ENCODE measurements around the gene TRIM2.
A peak's percentile ranks its signal among the peaks of the same experiment; 100 is the strongest.

The TRIM2 gene

DNA sequence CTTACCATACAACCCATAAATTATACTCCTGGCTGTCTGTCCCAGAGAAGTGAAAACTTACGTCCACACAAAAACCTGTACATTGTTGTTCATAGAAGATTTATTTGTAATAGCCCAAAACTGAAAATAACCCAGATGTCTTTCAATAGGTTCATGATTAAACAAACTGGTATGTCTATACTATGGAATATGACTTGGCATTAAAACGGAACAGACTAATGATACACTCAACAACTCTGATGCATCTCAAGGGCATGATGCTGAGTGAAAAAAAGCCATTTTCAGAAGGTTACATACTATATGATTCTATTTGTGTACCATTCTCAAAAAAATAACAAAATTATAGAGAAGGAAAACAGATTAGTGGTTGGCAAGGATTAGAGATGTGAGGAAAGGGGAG is 128.7 kb downstream of the TRIM2 start:
- DNase-seq (ENCODE audit: low spot score): no peak

DNA sequence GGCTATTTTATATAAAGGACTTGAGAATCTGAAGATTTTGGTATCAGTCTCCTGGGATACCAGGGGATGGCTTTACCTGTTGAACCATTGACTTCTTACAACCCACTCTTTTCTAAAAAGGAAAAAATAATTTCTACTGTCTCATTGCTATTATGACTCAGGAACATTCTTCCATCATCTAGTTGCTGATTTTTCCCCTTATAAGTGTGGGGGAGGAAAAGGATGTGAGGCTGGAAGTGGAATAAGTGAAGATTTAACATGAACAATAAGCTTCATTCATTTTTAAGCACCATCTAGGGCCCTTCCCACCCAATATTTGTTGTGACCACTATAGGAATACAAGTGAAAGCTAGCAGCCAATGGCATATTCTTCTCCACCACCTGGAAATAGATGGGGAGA is 129.6 kb downstream of the TRIM2 start:
- DNase-seq (ENCODE audit: low spot score): no peak

DNA sequence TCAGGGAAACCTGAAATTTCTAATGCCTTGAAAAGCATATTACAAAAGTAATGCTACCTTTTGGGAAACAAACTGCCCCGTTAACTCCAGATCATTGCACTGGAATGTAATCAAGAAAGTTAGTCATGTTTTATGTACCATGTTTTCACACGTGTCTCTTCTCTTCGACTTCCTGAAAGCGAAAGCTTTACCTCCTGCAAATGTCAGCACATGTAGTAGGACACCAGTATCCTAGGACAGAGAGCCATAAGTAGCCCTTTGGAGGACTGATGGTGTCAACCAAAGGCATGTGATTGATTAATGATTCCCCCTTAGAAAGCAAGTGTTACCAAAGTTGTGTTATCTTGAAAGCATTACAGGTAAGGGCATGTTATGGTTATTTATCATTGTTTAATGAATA is 131.4 kb downstream of the TRIM2 start:
- no peak for DNase-seq (ENCODE audit: low spot score)

DNA sequence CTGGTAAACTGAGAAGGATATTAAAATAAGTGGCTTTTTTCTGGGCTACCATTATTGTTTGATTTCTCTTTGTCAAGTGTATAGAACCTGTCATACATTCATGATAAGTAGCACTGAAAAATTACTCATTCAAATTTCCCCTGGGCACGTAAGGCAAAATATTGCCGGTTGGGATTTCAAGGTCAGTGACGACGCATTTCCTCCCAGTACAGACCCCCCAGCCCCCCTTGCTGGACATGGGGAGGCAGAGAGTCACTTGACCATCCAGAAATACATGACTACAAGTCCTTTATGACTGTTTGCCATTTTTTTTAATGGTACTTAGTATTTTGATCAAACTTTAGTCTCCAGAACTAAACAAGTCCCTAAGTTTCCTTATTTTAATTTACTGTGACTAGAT is 133.4 kb downstream of the TRIM2 start:
- no peak for DNase-seq (ENCODE audit: low spot score)

- no peak for DNase-seq (ENCODE audit: low spot score)
These were observed 137.4 kb downstream of the TRIM2 start for GRCh38 chr4:153341575-153342090.

GRCh38 chr4:153342751-153343552 is 138.7 kb downstream of the TRIM2 start:
- no peak for DNase-seq (ENCODE audit: low spot score)

DNA sequence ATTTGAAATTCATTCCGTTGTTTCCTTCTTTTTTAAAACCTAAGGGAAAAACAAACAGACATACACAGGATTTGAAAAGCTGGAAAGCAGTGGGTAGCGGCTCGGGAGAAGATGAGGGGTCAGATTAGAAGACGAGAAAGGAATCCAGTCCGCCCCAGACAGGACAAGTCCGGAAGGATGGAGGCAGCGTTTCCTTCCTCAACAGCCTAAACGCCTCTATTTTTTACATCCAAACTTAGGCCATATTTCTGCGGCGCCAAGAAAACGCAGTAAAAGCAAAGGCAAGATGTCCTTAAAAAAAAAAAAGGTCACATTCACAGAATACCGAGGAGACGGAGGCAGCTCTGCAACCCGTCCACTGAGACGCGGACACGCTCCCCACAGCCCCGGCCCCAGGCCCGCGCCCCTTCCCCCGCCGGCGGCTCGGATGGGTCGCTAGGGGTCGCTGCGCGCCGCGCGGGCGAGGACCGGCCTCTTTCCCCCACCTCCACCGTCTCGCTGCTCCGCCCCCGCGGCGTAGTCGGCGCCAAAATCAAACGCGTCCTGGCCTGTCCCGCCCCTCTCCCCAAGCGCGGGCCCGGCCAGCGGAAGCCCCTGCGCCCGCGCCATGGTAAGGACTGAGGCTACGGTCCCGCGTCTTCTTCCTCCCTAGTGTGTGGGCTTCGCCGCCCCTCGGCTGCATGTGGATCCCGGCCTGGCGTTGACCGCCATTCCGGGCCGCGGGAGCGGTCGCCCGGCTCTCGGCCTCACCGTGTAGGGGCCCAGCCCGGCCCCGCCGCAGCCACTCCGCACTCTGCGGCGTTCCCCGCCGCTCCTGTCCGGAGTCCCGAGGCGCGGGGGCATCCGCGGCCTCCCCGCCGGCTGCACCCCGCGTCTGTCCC is 140.1 kb downstream of the TRIM2 start, which contains the start of gene MND1:
Gene MND1, plus strand, starts transcription at position 558 of the 881 bp plus-strand sequence. Its CDS starts 50 bp downstream, at position 608.
- DNase-seq (ENCODE audit: low spot score): peak; percentile 87

- DNase-seq (ENCODE audit: low spot score): peak; percentile 75
These were observed 141.1 kb downstream of the TRIM2 start for GRCh38 chr4:153345012-153345981.

GRCh38 chr4:153346031-153346430 is 141.8 kb downstream of the TRIM2 start:
- no peak for DNase-seq (ENCODE audit: low spot score)

- no peak for DNase-seq (ENCODE audit: low spot score)
These were observed 142.3 kb downstream of the TRIM2 start for GRCh38 chr4:153346563-153346962.

- DNase-seq (ENCODE audit: low spot score): no peak
These were observed 142.9 kb downstream of the TRIM2 start for GRCh38 chr4:153347117-153347516.

GRCh38 chr4:153348006-153348405 is 143.8 kb downstream of the TRIM2 start:
- DNase-seq (ENCODE audit: low spot score): peak; percentile 86

DNA sequence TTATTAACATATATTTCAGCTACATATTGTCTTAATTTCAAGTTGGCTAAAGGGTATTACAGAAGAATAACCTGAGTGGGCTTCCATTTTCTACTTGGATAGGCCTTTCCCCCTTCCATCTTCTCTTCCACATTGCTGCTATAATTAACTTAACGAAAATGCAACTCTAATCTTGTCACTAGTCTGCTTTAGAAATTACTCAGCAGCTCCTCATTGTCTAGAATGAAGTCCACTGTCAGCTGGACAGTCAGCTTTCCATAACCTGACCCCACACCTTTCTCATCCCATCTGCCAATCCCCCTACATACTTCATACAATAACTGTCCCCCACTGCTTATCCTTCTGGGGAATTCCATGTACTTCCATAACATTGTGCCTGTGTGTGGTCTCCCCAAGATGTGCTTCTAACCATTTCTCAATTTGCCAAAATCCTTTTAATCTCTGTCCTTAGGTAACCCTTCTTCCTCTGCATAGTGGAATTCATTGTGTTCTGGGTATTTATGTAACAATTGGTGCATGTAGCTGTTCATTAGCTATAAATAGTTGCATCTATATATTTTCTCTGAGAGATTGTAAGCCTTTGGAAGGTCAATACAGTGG is 145.1 kb downstream of the TRIM2 start:
- DNase-seq (ENCODE audit: low spot score): peak; percentile 12

- no peak for DNase-seq (ENCODE audit: low spot score)
These were observed 157.9 kb downstream of the TRIM2 start for GRCh38 chr4:153362184-153362583.

GRCh38 chr4:153364061-153364460 is 159.8 kb downstream of the TRIM2 start:
- no peak for DNase-seq (ENCODE audit: low spot score)

- DNase-seq (ENCODE audit: low spot score): no peak
These were observed 160.8 kb downstream of the TRIM2 start for GRCh38 chr4:153365003-153365402.

GRCh38 chr4:153366486-153366885 is 162.2 kb downstream of the TRIM2 start:
- DNase-seq (ENCODE audit: low spot score): no peak

- no peak for DNase-seq (ENCODE audit: low spot score)
These were observed 162.8 kb downstream of the TRIM2 start for GRCh38 chr4:153367092-153367491.

DNA sequence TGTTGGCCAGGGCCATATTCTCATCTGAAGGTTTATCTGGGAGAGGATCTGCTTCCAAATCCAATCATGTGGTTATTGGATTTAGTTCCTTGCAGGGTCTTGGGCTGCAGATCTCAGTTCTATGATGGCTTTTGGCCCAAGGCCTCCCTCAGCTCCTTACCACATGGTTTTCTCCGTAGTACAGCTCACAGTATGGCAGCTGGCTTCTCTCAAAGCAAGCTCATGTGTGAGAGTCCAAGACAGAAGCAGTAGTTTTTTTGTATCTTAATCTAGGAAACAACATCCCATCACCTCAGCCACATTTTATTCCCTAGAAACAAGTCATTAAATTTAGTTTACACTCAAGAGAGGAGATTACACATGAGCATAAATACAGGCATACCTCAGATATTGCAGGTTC is 164.8 kb downstream of the TRIM2 start:
- peak; percentile 55 for DNase-seq (ENCODE audit: low spot score)

DNA sequence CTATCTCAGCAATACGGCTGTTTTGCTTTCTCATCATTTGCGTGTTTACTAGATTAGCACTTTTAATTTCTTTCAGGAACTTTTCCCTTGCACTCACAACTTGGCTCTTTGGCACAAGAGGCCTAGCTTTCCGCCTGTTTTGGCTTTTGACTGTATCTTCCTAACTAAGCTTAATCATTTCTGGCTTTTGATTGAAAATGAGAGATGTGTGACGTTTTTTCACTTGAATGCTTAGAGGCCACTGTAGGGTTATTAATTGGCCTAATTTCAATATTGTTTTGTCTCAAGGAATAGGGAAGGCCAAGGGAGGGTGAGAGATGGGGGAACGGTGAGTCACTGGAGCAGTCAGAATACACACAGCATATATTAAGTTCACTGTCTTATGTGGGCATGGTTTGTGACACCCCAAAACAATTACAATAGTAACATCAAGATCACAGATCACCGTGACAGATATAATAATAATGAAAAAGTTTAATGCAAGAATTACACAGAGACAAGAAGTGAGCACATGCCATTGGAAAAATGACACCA is 167.5 kb downstream of the TRIM2 start:
- DNase-seq (ENCODE audit: low spot score): no peak

Data from SK-N-DZ (cell line).